ENCODE results near the gene DOCK1.
A peak's percentile ranks its signal among the peaks of the same experiment; 100 is the strongest.

The DOCK1 gene

GRCh38 chr10:126955934-126956711 is 50.9 kb downstream of the DOCK1 start:
- H3K4me1 ChIP-seq (ENCODE audit: control insufficient read depth in 1 of 2, insufficient read depth in 2 of 2, low read length in 2 of 2): peaks cover 0 to 7% of the 10 kb centered on the region in 2 experiments
- no peak overlapping the region for H2AK5ac ChIP-seq (ENCODE audit: low read length)
- H3K36me3 ChIP-seq (ENCODE audit: control insufficient read depth in 1 of 2, insufficient read depth in 2 of 2, low read length in 2 of 2): peaks cover 0 to 2% of the 10 kb centered on the region in 2 experiments
- no peak overlapping the region for H3K23ac ChIP-seq (ENCODE audit: low read length)
- H3K18ac ChIP-seq (ENCODE audit: low read length): no peak overlapping the region
- no peak overlapping the region for H3K4me2 ChIP-seq (ENCODE audit: low read length)
- H4K12ac ChIP-seq (ENCODE audit: low read depth, low read length): no peak overlapping the region
- H2BK120ac ChIP-seq (ENCODE audit: insufficient read depth, low read length, poor library complexity): no peak overlapping the region
- no peak overlapping the region for H4K91ac ChIP-seq (ENCODE audit: low read depth, low read length)
- WGBS (ENCODE audit: extremely low coverage, insufficient coverage, insufficient read length): no CpG with 5 or more reads among the region's 16 CpGs
- no peak overlapping the region for H3K14ac ChIP-seq (ENCODE audit: low read length)
- no peak overlapping the region for H4K8ac ChIP-seq (ENCODE audit: low read depth, low read length)
- H3K9me3 ChIP-seq (ENCODE audit: insufficient read depth, low read depth, low read length): peaks cover 4% of the 10 kb centered on the region
- no peak for DNase-seq
- peaks cover 3% of the 10 kb centered on the region for H3K79me2 ChIP-seq (ENCODE audit: control insufficient read depth, insufficient read depth, low read length, poor library complexity)
- H3K9ac ChIP-seq (ENCODE audit: low read length): no peak overlapping the region
- no peak overlapping the region for H3K4me3 ChIP-seq (ENCODE audit: low read depth, low read length)
- H2BK5ac ChIP-seq (ENCODE audit: low read depth, low read length, poor library complexity): no peak overlapping the region
- no peak overlapping the region for H3K27ac ChIP-seq (ENCODE audit: low read depth, low read length)
- H3K27me3 ChIP-seq (ENCODE audit: insufficient read depth, low read length): no peaks in the 10 kb centered on the region
- no peaks in the 10 kb centered on the region for H3K79me1 ChIP-seq (ENCODE audit: low read length)
- no peak overlapping the region for H2BK12ac ChIP-seq (ENCODE audit: low read length)
- no peak overlapping the region for H2AFZ ChIP-seq (ENCODE audit: insufficient read depth, low read length, poor library complexity)
- H3K4ac ChIP-seq (ENCODE audit: low read depth, low read length): peak overlapping the region; percentile 24

GRCh38 chr10:126956712-126957108 is 51.5 kb downstream of the DOCK1 start:
- Histone ChIP-seq H2BK12ac (ENCODE audit: low read length) (no peak overlapping the region), H3K27me3 (ENCODE audit: insufficient read depth, low read length) (no peaks in the 10 kb centered on the region), H3K4ac (ENCODE audit: low read depth, low read length) (peak overlapping the region; percentile 24), H3K23ac (ENCODE audit: low read length) (no peak overlapping the region), H4K8ac (ENCODE audit: low read depth, low read length) (no peak overlapping the region), H2AFZ (ENCODE audit: insufficient read depth, low read length, poor library complexity) (no peak overlapping the region), H2AK5ac (ENCODE audit: low read length) (no peak overlapping the region), H3K4me2 (ENCODE audit: low read length) (no peak overlapping the region), H3K79me2 (ENCODE audit: control insufficient read depth, insufficient read depth, low read length, poor library complexity) (peaks cover 3% of the 10 kb centered on the region), H3K18ac (ENCODE audit: low read length) (no peak overlapping the region), H2BK120ac (ENCODE audit: insufficient read depth, low read length, poor library complexity) (no peak overlapping the region), H4K12ac (ENCODE audit: low read depth, low read length) (no peak overlapping the region), H3K9ac (ENCODE audit: low read length) (no peak overlapping the region), H3K36me3 (ENCODE audit: control insufficient read depth in 1 of 2, insufficient read depth in 2 of 2, low read length in 2 of 2) (peaks cover 0 to 2% of the 10 kb centered on the region in 2 experiments), H3K4me3 (ENCODE audit: low read depth, low read length) (no peak overlapping the region), H3K27ac (ENCODE audit: low read depth, low read length) (no peak overlapping the region), H3K9me3 (ENCODE audit: insufficient read depth, low read depth, low read length) (peaks cover 4% of the 10 kb centered on the region), H2BK5ac (ENCODE audit: low read depth, low read length, poor library complexity) (no peak overlapping the region), H3K14ac (ENCODE audit: low read length) (no peak overlapping the region), H4K91ac (ENCODE audit: low read depth, low read length) (no peak overlapping the region), H3K79me1 (ENCODE audit: low read length) (no peaks in the 10 kb centered on the region), H3K4me1 (ENCODE audit: control insufficient read depth in 1 of 2, insufficient read depth in 2 of 2, low read length in 2 of 2) (peaks cover 0 to 7% of the 10 kb centered on the region in 2 experiments)
- DNase-seq: no peak
- no CpG with 5 or more reads among the region's 4 CpGs for WGBS (ENCODE audit: extremely low coverage, insufficient coverage, insufficient read length)

- H2BK5ac ChIP-seq (ENCODE audit: low read depth, low read length, poor library complexity): no peak overlapping the region
- H3K4me1 ChIP-seq (ENCODE audit: control insufficient read depth in 1 of 2, insufficient read depth in 2 of 2, low read length in 2 of 2): peaks cover 0 to 7% of the 10 kb centered on the region in 2 experiments
- H3K9ac ChIP-seq (ENCODE audit: low read length): no peak overlapping the region
- H2BK120ac ChIP-seq (ENCODE audit: insufficient read depth, low read length, poor library complexity): no peak overlapping the region
- no peak overlapping the region for H3K4me3 ChIP-seq (ENCODE audit: low read depth, low read length)
- no peak overlapping the region for H2BK12ac ChIP-seq (ENCODE audit: low read length)
- no peak overlapping the region for H4K12ac ChIP-seq (ENCODE audit: low read depth, low read length)
- H4K8ac ChIP-seq (ENCODE audit: low read depth, low read length): no peak overlapping the region
- no peak overlapping the region for H2AK5ac ChIP-seq (ENCODE audit: low read length)
- H3K79me1 ChIP-seq (ENCODE audit: low read length): no peaks in the 10 kb centered on the region
- no peak overlapping the region for H3K4ac ChIP-seq (ENCODE audit: low read depth, low read length)
- peaks cover 4% of the 10 kb centered on the region for H3K9me3 ChIP-seq (ENCODE audit: insufficient read depth, low read depth, low read length)
- H3K79me2 ChIP-seq (ENCODE audit: control insufficient read depth, insufficient read depth, low read length, poor library complexity): peaks cover 3% of the 10 kb centered on the region
- no peak overlapping the region for H4K91ac ChIP-seq (ENCODE audit: low read depth, low read length)
- DNase-seq: no peak
- H3K14ac ChIP-seq (ENCODE audit: low read length): no peak overlapping the region
- peaks cover 0 to 2% of the 10 kb centered on the region in 2 experiments for H3K36me3 ChIP-seq (ENCODE audit: control insufficient read depth in 1 of 2, insufficient read depth in 2 of 2, low read length in 2 of 2)
- H3K4me2 ChIP-seq (ENCODE audit: low read length): no peak overlapping the region
- H3K27me3 ChIP-seq (ENCODE audit: insufficient read depth, low read length): no peaks in the 10 kb centered on the region
- no peak overlapping the region for H3K23ac ChIP-seq (ENCODE audit: low read length)
- H3K18ac ChIP-seq (ENCODE audit: low read length): no peak overlapping the region
- no peak overlapping the region for H3K27ac ChIP-seq (ENCODE audit: low read depth, low read length)
- no peak overlapping the region for H2AFZ ChIP-seq (ENCODE audit: insufficient read depth, low read length, poor library complexity)
- no CpG with 5 or more reads among the region's 8 CpGs for WGBS (ENCODE audit: extremely low coverage, insufficient coverage, insufficient read length)
Observed at GRCh38 chr10:126957111-126957510, 51.9 kb downstream of the DOCK1 start.

- H2BK5ac ChIP-seq (ENCODE audit: low read depth, low read length, poor library complexity): no peak overlapping the region
- H4K12ac ChIP-seq (ENCODE audit: low read depth, low read length): no peak overlapping the region
- no peak for DNase-seq
- H3K36me3 ChIP-seq (ENCODE audit: control insufficient read depth in 1 of 2, insufficient read depth in 2 of 2, low read length in 2 of 2): peaks cover 0 to 2% of the 10 kb centered on the region in 2 experiments
- H3K79me2 ChIP-seq (ENCODE audit: control insufficient read depth, insufficient read depth, low read length, poor library complexity): peaks cover 3% of the 10 kb centered on the region
- no peak overlapping the region for H3K14ac ChIP-seq (ENCODE audit: low read length)
- peaks cover 2% of the 10 kb centered on the region for H3K9me3 ChIP-seq (ENCODE audit: insufficient read depth, low read depth, low read length)
- H3K4me2 ChIP-seq (ENCODE audit: low read length): no peak overlapping the region
- no peak overlapping the region for H3K27ac ChIP-seq (ENCODE audit: low read depth, low read length)
- no peak overlapping the region for H4K8ac ChIP-seq (ENCODE audit: low read depth, low read length)
- no CpG with 5 or more reads among the region's 4 CpGs for WGBS (ENCODE audit: extremely low coverage, insufficient coverage, insufficient read length)
- H4K91ac ChIP-seq (ENCODE audit: low read depth, low read length): no peak overlapping the region
- H3K79me1 ChIP-seq (ENCODE audit: low read length): no peaks in the 10 kb centered on the region
- no peak overlapping the region for H2BK120ac ChIP-seq (ENCODE audit: insufficient read depth, low read length, poor library complexity)
- H3K23ac ChIP-seq (ENCODE audit: low read length): no peak overlapping the region
- H3K4me3 ChIP-seq (ENCODE audit: low read depth, low read length): no peak overlapping the region
- H3K9ac ChIP-seq (ENCODE audit: low read length): no peak overlapping the region
- peaks cover 0 to 7% of the 10 kb centered on the region in 2 experiments for H3K4me1 ChIP-seq (ENCODE audit: control insufficient read depth in 1 of 2, insufficient read depth in 2 of 2, low read length in 2 of 2)
- no peak overlapping the region for H2BK12ac ChIP-seq (ENCODE audit: low read length)
- no peaks in the 10 kb centered on the region for H3K27me3 ChIP-seq (ENCODE audit: insufficient read depth, low read length)
- no peak overlapping the region for H3K4ac ChIP-seq (ENCODE audit: low read depth, low read length)
- H3K18ac ChIP-seq (ENCODE audit: low read length): no peak overlapping the region
- H2AFZ ChIP-seq (ENCODE audit: insufficient read depth, low read length, poor library complexity): no peak overlapping the region
- H2AK5ac ChIP-seq (ENCODE audit: low read length): no peak overlapping the region
Observed at GRCh38 chr10:126959431-126959830, 54.2 kb downstream of the DOCK1 start.

Data from trophoblast cell (in vitro differentiated cells and primary cell).